Cortex of kidney (tissue), 1 donor: ENCODE measurements around the gene SRRM5.
A peak's percentile ranks its signal among the peaks of the same experiment; 100 is the strongest.
"Not testable (repeated sequence)": the region's sequence is repeated elsewhere in the genome, so short reads cannot be mapped to it uniquely, and the experiment has no call there.

Experiments
- DNase-seq: peaks from one replicate; lab custom pipeline; 2025; lab: John Stamatoyannopoulos, UW

Gene SRRM5

DNA sequence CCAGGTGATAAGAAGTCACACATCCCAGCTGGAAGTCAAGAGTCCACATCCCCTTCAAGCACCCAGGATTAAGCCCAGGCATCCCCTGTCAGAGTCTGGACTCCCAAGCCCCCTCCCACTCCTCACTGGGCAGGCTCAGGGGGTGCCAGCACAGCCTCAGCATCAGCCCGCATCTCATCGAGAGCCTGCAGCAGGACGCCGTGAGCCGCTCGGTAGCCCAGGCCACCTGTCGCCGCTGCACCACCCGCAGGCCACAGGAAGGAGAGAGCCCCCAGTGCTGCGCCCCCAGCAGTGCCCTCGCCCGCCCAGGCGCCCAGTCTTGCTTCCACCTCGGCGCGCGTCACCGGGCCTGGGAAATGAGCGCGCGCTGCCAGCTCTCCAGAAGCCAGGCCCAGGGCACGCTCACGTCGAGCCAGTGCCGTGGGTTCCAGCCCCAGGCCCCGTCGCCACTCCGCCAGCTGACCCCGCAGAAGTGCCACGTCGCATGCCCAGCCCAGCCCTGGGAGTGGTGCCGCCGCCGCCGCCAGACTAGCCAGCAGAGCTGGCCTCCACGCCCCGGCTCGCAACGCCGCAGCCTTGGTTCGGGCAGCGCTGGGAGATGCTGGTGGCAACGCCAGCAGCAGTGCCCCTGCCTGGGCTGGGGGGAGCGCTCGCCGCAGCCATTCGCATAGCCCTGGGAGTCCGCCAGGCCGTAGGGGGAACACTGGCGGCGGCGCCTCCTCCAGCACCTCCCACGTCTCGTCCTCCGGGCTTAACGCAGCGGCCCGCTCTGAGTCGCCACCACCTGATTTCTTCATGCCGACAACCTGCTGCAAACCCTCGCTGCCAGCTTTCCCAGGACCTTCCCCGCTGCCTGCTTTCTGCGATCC is 19.8 kb upstream of the SRRM5 start:
- DNase-seq, result no peak

DNA sequence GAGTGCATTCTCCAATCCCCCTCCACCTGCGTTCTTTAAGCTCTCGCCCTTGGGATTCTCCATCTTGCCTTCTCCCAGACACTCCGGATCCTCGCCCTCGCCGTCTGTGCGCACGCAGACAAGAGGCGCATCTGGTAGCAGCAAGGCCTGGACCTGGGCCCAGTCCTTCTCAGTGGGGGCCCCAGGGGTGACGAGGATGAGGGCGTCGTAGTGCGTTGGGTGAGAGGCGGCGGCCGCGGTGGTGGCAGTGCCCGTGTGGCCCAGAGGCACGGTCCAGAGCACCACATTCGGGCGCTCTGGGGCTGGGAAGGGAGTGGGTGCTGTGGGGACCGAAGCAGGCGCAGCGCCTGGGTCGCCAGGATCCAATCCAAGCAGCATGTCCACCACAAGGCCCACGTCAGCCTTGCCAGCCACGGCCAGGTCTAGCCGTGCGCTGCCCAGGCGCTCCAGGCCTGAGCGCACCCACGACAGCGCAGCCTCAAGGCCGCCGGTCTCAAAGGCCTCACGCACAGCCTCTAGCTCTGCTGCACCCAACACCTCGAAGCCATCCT is 19.0 kb upstream of the SRRM5 start:
- no peak for DNase-seq

DNA sequence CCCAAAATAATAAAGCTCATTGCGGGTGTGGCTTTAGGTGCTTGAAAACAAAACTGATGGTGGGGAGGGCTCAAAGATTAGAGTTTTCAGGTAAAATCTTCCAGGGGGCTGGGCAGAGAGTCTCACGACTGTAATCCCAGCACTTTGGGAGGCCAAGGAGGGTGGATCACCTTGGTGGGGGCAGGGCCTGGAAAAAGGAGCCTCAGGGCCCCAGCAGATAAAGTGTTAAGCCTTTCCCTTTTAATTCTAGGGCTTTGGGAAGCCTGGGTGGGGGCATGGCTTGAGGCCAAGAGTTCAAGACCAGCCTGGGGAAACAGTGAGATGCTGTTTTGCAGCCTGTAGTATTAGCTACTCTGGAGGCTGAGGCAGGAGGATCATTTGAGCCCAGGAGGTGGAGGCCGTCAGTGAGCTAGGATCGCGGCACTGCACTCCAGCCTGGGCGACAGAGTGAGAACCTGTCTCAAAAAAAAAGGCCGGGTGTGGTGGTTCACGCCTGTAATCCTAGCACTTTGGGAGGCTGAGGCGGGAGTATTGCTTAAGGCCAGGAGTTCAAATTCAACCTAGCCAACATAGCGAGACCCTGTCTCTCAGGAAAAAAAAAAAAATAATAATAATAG is 17.7 kb upstream of the SRRM5 start:
- no peak for DNase-seq

DNA sequence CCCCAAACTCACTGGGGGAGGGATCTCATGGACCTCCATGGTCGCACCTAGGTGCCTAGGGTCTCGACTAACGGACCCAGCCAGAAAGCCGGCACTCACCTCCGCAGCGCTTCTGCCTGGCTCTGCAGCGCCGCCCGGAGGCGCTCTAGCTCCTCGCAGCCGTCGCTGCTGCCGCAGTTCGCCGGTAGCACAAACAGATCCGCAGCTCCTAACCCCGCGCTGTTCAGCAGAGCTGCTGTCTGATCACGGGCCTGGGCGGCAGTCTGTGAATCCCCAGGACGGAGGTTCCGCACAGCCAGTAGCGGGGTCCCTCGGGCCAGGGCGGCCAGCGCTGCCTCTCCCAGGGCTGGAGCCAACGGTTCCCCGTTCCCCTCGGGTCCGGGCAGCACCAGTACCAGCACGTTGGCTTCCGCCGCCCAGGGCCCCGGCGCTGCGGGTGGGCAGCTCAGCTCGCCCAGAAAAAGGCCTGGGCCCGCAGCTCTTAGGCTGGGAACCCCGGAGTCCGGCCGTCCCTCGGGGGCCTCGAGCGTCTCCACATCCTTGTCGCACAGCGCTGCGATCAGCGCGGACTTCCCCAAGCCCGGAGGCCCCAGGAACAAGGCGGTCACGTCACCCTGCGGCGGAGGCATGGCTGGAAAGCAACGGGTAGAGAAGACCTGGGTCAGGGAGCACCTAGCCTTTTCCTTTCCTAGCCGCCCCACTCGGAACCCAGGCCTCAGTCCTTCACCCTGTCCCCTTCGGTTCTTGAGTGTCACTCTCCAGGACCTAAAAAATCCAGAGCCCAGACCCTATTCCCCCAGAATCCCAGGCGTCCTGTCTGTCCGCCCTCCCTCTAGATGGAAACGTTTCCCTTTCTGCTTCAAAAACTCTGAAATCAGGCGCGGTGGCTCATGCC is 16.9 kb upstream of the SRRM5 start:
- no peak for DNase-seq

GRCh38 chr19:43595605-43595998 is 16.3 kb upstream of the SRRM5 start:
- DNase-seq, result no peak

DNA sequence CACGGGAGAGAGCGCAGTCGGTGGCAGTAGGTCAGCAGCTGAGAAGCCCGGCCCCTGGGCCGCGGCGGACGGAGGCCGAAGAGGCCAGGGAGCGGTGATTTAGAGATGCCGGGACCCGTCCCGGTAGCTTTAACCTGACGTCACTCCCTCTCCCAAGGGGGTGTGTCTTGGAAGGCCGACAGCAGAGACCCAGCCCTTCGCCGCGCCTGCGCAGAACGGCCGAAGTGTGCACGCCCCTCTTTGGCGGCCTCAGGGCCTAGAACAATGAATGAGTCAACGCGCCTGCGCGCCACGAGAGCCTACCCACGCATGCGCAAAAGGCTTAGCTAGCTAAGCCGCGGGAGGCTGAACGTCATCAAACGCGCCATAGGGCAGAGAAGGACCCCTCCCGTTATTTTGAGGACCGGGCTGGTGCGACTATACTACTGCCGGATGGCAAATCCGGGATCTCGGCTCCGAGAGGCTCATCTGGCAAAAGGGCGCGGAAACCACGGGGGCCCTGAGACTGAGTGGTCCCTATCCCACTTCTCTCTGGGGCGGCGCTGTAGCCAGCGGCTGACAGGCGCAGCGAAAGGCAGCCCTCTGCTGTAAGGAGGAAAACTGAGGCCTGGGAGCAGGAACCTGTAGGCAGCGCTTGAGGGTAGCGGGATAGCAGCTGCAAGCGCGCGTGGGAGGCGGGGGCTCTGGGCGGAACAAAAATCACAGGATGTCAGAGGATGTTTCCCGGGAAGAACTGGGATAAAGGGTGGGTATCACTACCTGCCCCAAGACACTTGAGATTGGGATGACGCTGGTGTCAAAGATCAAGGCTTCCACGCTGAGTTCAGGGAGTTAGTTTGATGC is 15.7 kb upstream of the SRRM5 start, which contains the start of the genes IRGQ and ZNF576:
Gene IRGQ, minus strand, starts transcription at position 136 of the 843 bp plus-strand sequence. CDS start 796 bp downstream, outside the sequence.
Gene ZNF576, plus strand, starts transcription at position 597 of the 843 bp plus-strand sequence. CDS start 514 bp downstream, outside the sequence.
- peak; percentile 76 for DNase-seq

- DNase-seq, result no peak
Measured at GRCh38 chr19:43596842-43597461, 14.9 kb upstream of the SRRM5 start.

- DNase-seq, result no peak
Measured at GRCh38 chr19:43597876-43598275, 14.0 kb upstream of the SRRM5 start.

DNA sequence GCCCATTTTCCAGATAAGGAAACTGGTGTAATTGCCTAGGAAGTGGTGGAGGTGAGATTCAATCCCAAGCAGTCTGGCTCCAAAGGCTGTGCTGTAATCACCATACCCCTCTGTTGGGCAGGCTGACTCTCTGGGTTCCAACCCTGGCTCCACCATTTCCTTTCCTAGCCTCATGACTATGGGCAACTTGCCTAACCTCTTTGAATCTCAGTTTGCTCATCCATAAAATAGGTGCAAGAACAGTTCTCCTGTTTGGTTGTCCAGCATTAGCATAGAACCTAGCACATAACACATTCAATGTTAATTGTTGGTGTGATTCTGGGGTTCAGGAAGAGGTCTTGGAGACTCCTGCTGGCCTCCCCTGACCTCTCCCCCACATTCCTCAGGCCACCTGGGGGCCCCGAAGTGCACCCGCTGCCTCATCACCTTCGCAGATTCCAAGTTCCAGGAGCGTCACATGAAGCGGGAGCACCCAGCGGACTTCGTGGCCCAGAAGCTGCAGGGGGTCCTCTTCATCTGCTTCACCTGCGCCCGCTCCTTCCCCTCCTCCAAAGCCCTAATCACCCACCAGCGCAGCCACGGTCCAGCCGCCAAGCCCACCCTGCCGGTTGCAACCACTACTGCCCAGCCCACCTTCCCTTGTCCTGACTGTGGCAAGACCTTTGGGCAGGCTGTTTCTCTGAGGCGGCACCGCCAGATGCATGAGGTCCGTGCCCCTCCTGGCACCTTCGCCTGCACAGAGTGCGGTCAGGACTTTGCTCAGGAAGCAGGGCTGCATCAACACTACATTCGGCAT is 13.2 kb upstream of the SRRM5 start:
- no peak for DNase-seq

GRCh38 chr19:43599635-43600295 is 12.1 kb upstream of the SRRM5 start:
- no peak for DNase-seq

DNA sequence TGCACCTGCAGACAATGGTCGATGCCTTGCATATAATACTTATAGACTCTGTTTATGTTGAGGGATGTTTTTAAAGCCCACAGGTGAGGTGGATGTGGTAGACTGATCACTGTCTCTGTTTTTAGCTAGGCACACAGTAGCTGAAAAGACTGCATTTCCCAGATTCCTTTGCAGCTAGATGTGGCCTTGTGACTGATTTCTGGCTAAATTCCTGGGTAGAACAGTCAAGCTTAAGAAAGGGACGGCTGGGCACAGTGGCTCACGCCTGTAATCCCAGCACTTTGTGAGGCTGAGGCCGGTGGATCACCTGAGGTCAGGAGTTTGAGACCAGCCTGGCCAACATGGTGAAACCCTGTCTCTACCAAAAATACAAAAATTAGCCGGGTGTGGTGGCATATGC is 11.6 kb upstream of the SRRM5 start:
- DNase-seq, result not testable (repeated sequence)

- DNase-seq, result no peak
Measured at GRCh38 chr19:43605875-43606568, 5.9 kb upstream of the SRRM5 start.

DNA sequence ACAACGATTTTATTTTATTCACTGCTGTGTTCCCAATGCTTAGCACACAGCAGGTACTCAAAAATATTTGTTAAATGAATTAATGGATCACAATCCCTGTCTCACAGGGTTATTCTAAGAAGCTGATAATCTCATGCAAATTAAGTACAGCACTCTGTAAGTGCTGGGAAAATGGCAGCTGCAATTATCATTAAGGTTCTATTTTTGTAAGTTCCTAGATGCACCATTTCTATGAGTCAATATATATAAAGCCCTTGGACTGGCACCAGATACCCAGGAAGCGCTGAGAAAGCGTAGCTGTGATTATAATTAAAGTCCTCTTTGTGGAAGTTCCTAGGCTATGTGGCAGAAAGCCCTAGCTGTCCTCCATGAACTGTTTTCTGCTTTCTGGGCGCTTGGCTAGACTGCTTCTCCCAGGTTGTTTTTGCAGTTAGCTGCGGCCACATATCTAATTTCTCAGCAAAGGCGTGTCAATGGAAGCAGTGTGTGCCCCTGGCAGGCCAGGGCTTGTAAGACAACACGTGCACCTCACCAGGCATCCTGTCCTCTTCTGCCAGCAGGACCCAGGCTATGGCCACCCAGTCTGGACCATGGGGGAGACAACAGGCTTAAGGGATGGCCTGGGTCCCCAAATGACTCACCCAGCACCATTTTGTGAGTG is 5.2 kb upstream of the SRRM5 start:
- DNase-seq, result no peak

- no peak for DNase-seq
Measured at GRCh38 chr19:43607238-43608205, 4.4 kb upstream of the SRRM5 start.

GRCh38 chr19:43609872-43610271 is 2.0 kb upstream of the SRRM5 start:
- no peak for DNase-seq

GRCh38 chr19:43610493-43610892 is 1.4 kb upstream of the SRRM5 start:
- DNase-seq, result no peak

- no peak for DNase-seq
Measured at GRCh38 chr19:43612374-43612773, 486 bp downstream of the SRRM5 start.
